ENCODE results near the gene PAX2. TPM values are rescaled to one million over a fixed set of nuclear protein-coding genes. Genes with fewer than 3 reads are reported as not detected.

PAX2 gene
- total and polyA plus RNA-seq, 2 experiments from 2014 or later, result not detected

- H3K27me3 ChIP-seq, result peaks cover 55% of the 10 kb centered on the region
- 89% methylated on average over 14 of the region's 14 CpGs for WGBS (ENCODE audit: low lambda C conversion rate, missing lambda C conversion rate)
Measured at GRCh38 chr10:100810091-100810834, 64.9 kb downstream of the PAX2 start.

GRCh38 chr10:100810835-100811116 is 65.4 kb downstream of the PAX2 start:
- no peak overlapping the region for H2AFZ ChIP-seq
- H3K79me2 ChIP-seq, result no peaks in the 10 kb centered on the region
- TF ChIP-seq EZH2 (IDR thresholded peaks at IDR 0.05; ENCODE audit: borderline replicate concordance), result no peak
- TF ChIP-seq CTCF (IDR thresholded peaks at IDR 0.05; ENCODE audit: poor library complexity), result no peak
- TF ChIP-seq EZH2phosphoT487 (IDR thresholded peaks at IDR 0.05; ENCODE audit: low read depth, severe bottlenecking, unreplicated experiment), result no peak
- DNase-seq (ENCODE audit: low spot score), result no peak
- H3K9me2 ChIP-seq (replicated peaks; ENCODE audit: insufficient read depth), result no peaks in the 10 kb centered on the region
- no peaks in the 10 kb centered on the region for H4K20me1 ChIP-seq (ENCODE audit: insufficient read depth, poor library complexity, severe bottlenecking)
- H3K27me3 ChIP-seq, result peaks cover 55% of the 10 kb centered on the region
- H3K27ac ChIP-seq, result no peak overlapping the region
- no peak overlapping the region for H3K4me2 ChIP-seq
- WGBS (ENCODE audit: low lambda C conversion rate, missing lambda C conversion rate), result 95% methylated on average over 7 of the region's 7 CpGs
- no peak overlapping the region for H3K4me3 ChIP-seq
- no peaks in the 10 kb centered on the region for H3K4me1 ChIP-seq (ENCODE audit: insufficient read depth)
- H3K9me3 ChIP-seq (ENCODE audit: low read depth), result no peaks in the 10 kb centered on the region
- no peaks in the 10 kb centered on the region for H3K36me3 ChIP-seq (replicated peaks; ENCODE audit: insufficient read depth, low read depth)

More at GRCh38 chr10:100810091-100810834, 64.9 kb downstream of the PAX2 start:
- H2AFZ ChIP-seq, result no peak overlapping the region
- no peak for TF ChIP-seq EZH2 (IDR thresholded peaks at IDR 0.05; ENCODE audit: borderline replicate concordance)
- no peak for TF ChIP-seq CTCF (IDR thresholded peaks at IDR 0.05; ENCODE audit: poor library complexity)
- no peak for TF ChIP-seq EZH2phosphoT487 (IDR thresholded peaks at IDR 0.05; ENCODE audit: low read depth, severe bottlenecking, unreplicated experiment)
- H3K4me1 ChIP-seq (ENCODE audit: insufficient read depth), result no peaks in the 10 kb centered on the region
- H3K79me2 ChIP-seq, result no peaks in the 10 kb centered on the region
- H3K9me2 ChIP-seq (replicated peaks; ENCODE audit: insufficient read depth), result no peaks in the 10 kb centered on the region
- H4K20me1 ChIP-seq (ENCODE audit: insufficient read depth, poor library complexity, severe bottlenecking), result no peaks in the 10 kb centered on the region
- H3K4me2 ChIP-seq, result no peak overlapping the region
- no peaks in the 10 kb centered on the region for H3K9me3 ChIP-seq (ENCODE audit: low read depth)
- H3K4me3 ChIP-seq, result no peak overlapping the region
- no peak for DNase-seq (ENCODE audit: low spot score)
- no peaks in the 10 kb centered on the region for H3K36me3 ChIP-seq (replicated peaks; ENCODE audit: insufficient read depth, low read depth)
- H3K27ac ChIP-seq, result no peak overlapping the region

- Histone ChIP-seq H4K20me1 (ENCODE audit: insufficient read depth, poor library complexity, severe bottlenecking) (no peaks in the 10 kb centered on the region), H3K4me1 (ENCODE audit: insufficient read depth) (no peaks in the 10 kb centered on the region), H3K36me3 (replicated peaks; ENCODE audit: insufficient read depth, low read depth) (no peaks in the 10 kb centered on the region), H3K9me3 (ENCODE audit: low read depth) (no peaks in the 10 kb centered on the region), H3K27me3 (peaks cover 55% of the 10 kb centered on the region), H3K27ac (no peak overlapping the region), H3K9me2 (replicated peaks; ENCODE audit: insufficient read depth) (no peaks in the 10 kb centered on the region), H3K79me2 (no peaks in the 10 kb centered on the region), H2AFZ (no peak overlapping the region), H3K4me2 (no peak overlapping the region), H3K4me3 (no peak overlapping the region)
- TF ChIP-seq EZH2 (IDR thresholded peaks at IDR 0.05; ENCODE audit: borderline replicate concordance), result no peak
- TF ChIP-seq CTCF (IDR thresholded peaks at IDR 0.05; ENCODE audit: poor library complexity), result no peak
- no peak for TF ChIP-seq EZH2phosphoT487 (IDR thresholded peaks at IDR 0.05; ENCODE audit: low read depth, severe bottlenecking, unreplicated experiment)
- no peak for DNase-seq (ENCODE audit: low spot score)
- WGBS (ENCODE audit: low lambda C conversion rate, missing lambda C conversion rate), result 100% methylated on average over 1 of the region's 1 CpG
Measured at GRCh38 chr10:100811261-100811660, 65.9 kb downstream of the PAX2 start.

All from hepatocyte (in vitro differentiated cells).